Activated T-helper 1 cell treated with anti-CD3 and anti-CD28 coated beads, Interleukin-2, amount 50 U/mL, for 16 hours (primary cell): ENCODE measurements around the gene OR13D1.
"Not testable (repeated sequence)": the region's sequence is repeated elsewhere in the genome, so short reads cannot be mapped to it uniquely, and the experiment has no call there.

ENCODE experiments used
- DNase-seq, 2 donors: peaks; one replicate each; pipeline ENCODE4 v3.0.0-alpha.2; 2020; ENCODE audit warnings: low read depth in 1 of 2, low spot score in 1 of 2

OR13D1 gene, protein sequence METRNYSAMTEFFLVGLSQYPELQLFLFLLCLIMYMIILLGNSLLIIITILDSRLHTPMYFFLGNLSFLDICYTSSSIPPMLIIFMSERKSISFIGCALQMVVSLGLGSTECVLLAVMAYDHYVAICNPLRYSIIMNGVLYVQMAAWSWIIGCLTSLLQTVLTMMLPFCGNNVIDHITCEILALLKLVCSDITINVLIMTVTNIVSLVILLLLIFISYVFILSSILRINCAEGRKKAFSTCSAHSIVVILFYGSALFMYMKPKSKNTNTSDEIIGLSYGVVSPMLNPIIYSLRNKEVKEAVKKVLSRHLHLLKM

DNA sequence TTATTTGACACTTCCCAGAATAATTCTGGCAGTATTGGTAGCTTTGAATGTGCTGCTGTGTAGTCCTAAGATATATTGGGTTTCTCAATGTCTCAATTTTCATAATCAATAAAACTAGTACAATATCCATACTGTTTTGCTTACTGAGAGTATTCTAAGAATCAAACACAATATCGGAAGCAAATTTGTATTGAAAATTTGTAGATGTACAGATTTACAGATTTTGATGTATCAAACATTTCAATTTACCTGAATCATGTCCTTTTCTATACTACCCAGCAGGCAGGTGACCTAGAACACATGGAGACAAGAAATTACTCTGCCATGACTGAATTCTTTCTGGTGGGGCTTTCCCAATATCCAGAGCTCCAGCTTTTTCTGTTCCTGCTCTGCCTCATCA, at the start of gene OR13D1:
OR13D1 (plus strand) TSS at position 301 of the 400 bp plus-strand sequence; CDS start at position 301, 0 bp downstream.
- no peak for DNase-seq

DNA sequence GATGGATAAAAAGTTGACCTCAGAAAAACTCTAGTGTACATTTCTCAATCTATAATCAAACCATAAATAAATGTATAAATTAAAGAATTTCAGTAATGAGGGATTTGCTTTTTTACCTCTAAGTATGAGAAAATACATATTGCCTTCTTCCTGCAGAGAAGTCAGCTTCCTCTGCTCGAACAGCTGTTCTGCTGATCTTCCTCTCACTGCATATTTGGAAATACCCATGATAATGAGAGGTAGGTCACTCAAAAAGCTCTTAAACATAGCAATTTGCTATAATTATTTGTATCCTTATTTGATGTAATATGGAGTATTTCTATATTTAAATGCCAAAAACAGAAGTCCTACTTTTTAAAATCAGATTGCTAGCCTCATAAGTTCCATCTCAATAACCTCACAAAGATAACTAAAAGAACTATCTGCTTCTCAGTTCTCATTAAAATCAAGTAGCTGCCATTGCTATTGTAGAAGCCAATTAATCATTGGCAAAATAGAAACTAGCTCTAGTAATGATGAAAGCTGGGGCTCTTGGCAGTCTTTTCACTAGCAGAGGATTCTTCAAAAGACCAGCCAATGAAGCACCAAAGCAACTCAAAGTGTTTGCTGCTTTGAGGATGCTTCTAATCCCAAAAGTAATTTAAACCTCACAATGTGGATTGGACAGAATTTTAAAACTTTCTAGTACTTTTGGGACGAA, 35.7 kb upstream of the OR13D1 start:
- DNase-seq: no peak

DNA sequence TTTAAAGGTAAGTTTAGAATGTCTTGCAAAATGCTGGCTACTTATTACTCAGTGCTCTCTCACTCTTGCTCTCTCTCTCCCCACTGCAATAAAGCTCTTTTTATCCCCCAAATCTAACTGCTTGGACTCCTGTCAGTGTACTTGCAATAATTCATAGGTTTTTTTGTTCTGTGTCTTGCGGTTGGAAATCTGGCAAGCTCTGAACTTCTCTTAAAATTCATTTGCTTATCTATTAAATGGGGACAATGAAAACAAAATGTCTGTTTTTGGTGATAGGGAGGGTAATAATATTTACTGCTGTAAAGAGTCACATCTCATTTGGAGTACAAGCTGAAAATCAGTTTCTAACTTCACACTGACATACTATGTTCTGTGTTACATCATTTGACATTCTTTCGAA, 18.7 kb upstream of the OR13D1 start:
- no peak for DNase-seq

DNA sequence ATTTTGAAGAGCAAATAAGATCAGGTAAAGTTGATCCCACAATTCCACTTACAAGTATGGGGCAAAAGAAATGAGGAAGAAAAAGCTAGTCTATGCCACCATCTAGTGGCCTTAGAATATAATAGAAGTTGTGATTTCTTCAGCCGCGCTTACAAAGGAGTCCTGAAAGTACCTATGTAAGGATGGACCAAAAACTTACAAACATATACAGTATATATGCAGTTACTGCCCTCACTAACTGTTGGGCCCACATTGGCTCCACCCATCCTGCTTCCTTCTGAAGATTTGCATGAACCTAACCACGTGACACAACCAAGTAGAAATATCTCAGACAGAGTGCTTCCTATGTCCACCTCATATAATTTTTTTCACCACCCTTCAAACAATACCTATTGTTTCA, 11.7 kb upstream of the OR13D1 start:
- DNase-seq: no peak

DNA sequence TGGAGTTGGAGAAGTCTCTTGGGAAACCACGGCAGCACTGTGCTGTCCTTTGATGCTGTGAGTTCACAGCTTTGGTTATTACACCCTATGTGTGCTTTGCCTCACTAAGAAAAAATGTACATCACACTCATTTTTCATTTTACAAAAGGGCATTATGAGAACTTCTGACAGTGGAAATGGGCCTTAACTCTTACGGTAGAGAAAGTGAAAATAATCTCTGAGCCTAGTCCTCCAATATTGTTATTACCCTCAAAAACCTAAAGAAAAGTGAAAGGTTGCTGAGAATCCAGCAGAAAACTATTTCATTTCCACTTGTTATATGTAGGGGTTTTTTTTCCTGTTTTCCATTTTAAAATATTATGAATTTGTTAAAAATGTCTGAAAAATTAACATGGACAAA, 8.2 kb upstream of the OR13D1 start:
- DNase-seq: no peak

DNA sequence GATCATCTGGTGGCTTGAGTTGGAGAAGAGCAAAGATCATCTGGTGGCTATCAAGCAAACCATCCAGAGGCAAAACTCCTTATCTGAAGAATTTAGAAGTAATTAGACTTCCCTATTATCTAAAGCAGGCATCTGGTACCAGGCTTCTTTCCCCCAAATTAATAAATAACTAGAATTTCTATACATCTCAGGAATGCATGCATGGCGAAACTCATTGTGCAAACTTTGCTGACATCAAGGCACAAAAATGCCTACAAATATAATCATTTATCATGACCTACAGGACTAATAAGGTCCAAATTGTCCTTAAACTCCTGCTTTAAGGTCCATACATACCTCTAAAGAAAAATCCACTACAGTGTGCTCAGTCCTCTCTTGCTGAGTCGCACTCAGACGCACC, 6.0 kb downstream of the OR13D1 start:
- no peak for DNase-seq

DNA sequence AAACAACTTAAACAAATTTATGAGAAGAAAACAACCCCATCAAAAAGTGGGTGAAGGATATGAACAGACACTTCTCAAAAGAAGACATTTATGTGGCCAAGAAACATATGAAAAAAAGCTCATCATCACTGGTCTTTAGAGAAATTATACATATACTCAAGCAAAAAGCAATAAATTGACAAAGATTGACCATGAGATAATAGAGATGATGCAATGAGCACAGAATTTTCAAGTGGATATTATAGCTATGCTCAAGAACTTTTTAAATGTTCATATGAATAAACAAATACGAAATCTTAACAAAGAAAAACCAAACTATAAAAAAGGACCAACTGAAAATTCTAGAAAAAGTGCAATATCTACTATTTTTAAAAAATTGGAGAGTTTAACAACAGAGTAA, 14.4 kb downstream of the OR13D1 start:
- not testable (repeated sequence) for DNase-seq

DNA sequence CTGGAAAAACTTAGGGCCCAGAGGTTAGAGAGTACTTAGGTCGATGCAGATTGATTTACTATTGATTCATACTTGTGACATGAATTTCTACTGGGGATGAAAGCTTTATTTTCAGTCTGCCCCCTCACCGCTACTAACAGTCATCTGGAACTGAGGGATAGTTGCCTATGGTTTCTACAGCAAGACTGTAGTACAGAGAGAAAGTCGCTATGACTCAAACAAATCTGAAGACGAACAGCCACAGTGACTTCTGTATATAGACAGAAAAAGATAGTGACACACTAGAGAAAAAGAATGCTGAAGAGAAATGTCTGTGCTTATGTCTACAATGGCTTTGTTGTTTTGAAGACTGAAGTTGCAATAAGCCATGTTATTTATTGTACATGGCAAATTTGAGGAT, 17.3 kb downstream of the OR13D1 start:
- no peak for DNase-seq

DNA sequence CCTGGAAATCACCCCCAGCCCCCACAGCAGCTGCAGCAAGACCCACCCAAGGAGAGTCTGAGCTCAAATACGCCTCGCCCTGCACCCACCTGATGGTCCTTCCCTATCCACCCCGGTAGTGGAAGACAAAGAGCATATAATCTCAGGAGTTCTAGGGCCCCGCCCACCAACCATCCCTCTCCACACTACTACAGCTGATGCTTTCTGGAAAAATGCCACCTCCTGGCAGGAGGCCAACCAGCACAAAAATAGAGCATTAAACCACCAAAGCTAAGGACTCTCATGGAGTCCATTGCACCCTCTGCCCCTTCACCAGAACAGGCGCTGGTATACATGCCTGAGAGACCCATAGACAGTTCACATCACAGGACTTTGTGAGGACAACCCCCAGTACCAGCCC, 30.7 kb downstream of the OR13D1 start:
- no peak for DNase-seq

DNA sequence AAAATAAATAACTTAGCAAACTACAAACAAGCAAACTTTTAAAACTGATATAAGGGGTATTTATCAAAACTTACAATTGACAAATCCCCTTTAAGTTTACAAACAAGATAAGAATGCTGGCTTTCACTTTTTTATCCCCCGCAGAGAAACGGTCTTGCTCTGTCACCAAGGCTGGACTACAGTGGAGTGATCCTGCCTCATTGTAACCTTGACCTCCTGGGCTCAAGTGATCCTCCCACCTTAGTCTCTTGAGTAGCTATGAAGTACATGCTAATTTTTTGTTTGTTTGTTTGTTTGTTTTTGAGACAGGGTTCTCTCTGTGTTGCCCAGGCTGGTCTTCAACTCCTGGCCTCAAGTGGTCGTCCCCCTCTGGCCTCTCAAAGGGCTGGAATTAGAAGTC, 44.1 kb downstream of the OR13D1 start:
- no peak for DNase-seq

DNA sequence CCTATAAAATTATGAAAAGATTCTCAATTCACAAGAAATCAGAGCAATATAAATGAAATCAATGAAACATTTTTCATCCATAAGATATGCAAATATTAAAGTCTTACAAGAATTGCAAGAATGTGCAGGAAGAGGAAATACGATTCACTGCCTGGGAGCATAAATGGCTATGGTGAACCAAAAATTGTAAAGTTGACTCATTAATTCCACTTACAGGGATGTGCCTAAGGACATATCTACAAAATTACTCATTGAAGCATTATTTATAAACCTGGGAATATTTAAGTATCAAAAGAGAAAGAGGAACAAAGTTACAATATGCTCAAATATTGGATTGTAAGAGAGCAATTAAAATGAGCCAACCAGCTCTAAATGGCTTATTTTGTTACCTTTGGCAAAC, 46.3 kb downstream of the OR13D1 start:
- no peak for DNase-seq

DNA sequence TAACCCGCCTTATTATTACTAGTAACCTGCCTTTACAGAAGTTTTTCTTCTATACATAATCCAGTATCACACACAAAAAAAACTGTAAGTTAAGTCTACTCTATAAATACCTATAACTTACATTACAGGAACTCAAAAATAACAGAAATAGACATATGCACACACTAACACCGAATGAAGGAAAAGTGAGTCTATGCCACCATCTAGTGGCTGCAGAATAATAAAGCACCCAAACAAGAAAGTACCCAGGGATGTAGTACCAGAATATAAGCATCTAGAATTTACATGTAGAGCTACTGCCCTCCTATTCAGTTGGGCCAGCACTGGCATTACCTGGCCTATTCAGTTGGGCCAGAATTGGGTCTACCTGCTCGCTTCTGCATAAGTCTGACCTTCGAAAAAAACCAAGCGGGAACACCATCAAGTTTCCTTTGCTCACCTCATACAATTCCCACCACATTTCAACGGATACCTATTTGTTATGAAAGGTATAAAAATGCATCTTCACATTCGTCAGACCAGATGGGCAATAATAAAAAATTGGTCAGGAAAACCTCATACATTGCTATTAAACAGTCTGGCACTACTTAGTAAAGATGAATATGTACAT, 49.2 kb downstream of the OR13D1 start:
- DNase-seq: no peak
